NCI-H748 treated with DMSO at 0.1 percent for 48 hours (cell line): ENCODE results near the gene SAT2.
A peak's percentile ranks its signal among the peaks of the same experiment; 100 is the strongest.

Source experiments
- DNase-seq: peaks from one replicate; lab custom pipeline; 2025; lab: John Stamatoyannopoulos, UW

The SAT2 gene

DNA sequence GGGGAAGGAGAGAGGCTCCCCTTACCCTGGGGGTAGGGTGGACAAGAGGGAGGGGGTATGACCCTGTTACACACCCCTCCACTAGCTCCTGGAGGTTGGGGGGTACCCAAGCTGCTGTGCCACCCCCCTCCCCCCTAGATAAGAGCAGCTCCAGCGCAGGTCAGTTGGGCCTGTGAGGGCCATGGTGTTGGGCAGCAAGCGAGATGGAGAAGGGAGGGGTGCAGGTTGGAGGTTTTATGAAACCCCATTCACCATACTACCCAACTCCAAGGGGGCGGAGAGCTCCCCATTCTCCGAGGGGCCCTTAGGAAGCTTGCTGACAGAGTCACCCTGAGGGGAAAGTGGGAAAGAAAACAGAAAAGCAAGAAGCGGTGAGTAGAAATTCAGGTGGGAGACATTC is 36.0 kb downstream of the SAT2 start:
- no peak for DNase-seq

- no peak for DNase-seq
Measured at GRCh38 chr17:7590743-7591142, 36.9 kb downstream of the SAT2 start.

DNA sequence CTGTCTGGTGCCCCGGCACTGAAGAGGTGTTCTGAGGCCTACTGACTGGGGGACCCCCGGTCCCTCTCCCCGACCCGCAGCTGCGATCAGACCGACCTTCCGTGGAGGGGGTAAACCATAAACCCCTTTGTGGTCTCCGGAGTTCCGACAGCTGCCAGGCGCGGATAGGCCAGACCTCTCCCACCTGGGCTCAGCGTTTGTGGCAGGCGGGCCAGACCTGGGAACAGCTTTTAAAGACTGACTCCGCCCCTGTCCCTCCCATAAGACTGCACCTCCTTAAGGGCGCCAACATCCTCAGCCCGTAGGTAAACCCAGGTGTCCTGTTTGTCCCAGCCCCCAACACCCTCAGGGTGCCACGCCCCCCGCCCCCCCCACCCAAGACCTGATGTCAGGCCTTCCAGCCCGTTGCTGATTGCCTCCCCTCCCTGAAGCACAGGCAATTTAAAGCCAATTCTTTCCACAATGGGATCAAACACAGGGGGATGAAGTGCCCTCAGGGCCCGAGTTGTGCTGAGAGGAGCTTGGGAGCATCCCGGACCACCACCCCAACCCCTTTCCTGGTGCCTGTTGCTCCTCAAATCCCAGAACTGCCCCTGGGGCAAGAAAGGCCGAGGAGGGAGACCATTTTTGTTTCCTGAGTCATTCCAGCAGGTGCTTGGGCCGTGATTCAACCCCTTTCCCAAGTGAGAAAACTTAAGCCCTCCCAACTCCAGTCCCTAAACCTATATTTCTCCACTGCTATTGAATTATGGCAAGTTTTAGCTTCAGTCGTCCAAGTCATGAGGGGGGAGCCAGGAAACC is 37.5 kb downstream of the SAT2 start, which contains the start of gene SOX15:
Gene SOX15, minus strand, starts transcription at position 204 of the 801 bp plus-strand sequence. CDS start 418 bp downstream, outside the sequence.
- DNase-seq: no peak

GRCh38 chr17:7589204-7589868 is 38.3 kb downstream of the SAT2 start:
- DNase-seq: peak; percentile 59

GRCh38 chr17:7588553-7589203 is 38.9 kb downstream of the SAT2 start:
- no peak for DNase-seq

- DNase-seq: no peak
Measured at GRCh38 chr17:7587420-7588151, 40.0 kb downstream of the SAT2 start.

GRCh38 chr17:7586673-7587419 is 40.8 kb downstream of the SAT2 start:
- no peak for DNase-seq

DNA sequence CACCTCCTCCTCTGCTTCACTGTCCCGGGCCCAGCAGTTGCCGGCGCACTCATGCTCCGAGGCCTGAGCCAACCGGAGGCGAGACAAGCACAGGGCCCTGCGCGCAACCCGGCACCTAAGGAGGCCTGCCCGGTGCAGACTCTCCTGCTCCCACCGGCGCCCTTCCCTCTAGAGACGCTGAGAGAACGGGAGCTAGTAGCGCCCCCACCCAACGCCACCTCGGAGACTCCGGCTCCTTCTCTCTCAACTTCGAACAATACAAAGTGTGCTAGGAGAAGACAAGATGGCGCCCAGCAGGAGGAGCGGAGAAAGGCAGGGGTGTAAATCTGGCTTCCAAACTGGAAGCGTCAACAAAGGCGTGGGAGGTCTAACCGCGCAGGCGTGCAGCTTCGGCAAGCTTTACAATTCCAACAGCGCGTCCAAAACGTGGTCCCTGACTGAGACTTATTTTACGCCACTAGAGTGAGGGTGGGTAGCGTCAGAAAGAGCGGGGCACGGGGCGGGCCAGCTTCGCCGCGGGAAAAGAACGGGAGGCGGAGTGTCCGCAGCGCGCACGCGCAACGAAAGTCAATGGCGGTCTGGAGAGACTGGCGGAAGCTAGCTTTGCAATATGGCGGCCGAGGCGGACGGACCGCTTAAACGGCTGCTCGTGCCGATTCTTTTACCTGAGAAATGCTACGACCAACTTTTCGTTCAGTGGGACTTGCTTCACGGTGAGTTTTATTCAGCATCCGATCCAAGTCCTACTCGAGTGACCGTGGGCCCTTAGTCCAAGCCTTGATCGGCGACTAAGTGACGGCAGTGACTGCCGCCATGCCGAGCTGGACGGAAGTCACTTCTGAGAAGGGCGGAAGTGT is 44.1 kb downstream of the SAT2 start, which contains the start of gene MPDU1:
Gene MPDU1, plus strand, starts transcription at position 600 of the 857 bp plus-strand sequence. Its CDS starts 11 bp downstream, at position 611.
- peak; percentile 99 for DNase-seq

- DNase-seq: no peak
Measured at GRCh38 chr17:7582396-7583252, 45.0 kb downstream of the SAT2 start.

DNA sequence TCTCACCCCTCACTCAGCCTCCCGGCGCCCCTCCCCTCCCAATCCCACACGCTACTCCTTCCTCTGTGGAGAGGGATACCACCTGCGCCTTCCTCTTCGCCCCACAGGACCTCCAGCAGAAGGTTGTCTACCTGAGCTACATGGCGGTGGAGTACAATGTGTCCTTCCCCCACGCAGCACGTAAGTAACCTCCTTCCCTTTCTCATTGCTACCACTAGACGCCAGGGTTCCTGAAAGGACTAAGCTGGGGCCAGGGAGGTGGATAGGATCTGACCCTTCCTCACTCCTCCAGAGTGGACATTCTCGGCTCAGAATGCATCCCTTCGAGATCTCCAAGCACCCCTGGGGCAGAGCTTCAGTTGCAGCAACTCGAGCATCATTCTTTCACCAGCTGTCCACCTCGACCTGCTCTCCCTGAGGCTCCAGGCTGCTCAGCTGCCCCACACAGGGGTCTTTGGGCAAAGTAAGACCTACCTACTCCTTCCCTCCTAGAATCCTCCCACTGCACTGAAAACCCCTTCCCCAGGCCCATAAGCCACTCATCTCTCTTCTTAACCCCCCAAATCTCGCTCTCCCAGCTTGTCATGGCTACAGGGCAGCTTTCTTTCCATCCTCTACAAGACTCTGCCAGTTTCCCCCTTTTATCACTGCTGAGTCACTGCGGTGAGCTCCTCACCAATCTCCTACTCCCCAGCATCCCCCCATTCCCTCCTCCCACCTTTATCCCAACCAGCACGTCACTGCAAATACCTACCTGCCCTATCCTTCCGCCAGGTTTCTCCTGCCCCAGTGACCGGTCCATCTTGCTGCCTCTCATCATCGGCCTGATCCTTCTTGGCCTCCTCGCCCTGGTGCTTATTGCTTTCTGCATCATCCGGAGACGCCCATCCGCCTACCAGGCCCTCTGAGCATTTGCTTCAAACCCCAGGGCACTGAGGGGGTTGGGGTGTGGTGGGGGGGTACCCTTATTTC is 46.7 kb downstream of the SAT2 start:
- DNase-seq: no peak

- no peak for DNase-seq
Measured at GRCh38 chr17:7579834-7580603, 47.6 kb downstream of the SAT2 start.

- no peak for DNase-seq
Measured at GRCh38 chr17:7579001-7579833, 48.4 kb downstream of the SAT2 start, which contains the start of gene CD68. Gene CD68, plus strand, starts transcription at chr17:7579638. Its CDS starts 40 bp downstream, at chr17:7579678.

DNA sequence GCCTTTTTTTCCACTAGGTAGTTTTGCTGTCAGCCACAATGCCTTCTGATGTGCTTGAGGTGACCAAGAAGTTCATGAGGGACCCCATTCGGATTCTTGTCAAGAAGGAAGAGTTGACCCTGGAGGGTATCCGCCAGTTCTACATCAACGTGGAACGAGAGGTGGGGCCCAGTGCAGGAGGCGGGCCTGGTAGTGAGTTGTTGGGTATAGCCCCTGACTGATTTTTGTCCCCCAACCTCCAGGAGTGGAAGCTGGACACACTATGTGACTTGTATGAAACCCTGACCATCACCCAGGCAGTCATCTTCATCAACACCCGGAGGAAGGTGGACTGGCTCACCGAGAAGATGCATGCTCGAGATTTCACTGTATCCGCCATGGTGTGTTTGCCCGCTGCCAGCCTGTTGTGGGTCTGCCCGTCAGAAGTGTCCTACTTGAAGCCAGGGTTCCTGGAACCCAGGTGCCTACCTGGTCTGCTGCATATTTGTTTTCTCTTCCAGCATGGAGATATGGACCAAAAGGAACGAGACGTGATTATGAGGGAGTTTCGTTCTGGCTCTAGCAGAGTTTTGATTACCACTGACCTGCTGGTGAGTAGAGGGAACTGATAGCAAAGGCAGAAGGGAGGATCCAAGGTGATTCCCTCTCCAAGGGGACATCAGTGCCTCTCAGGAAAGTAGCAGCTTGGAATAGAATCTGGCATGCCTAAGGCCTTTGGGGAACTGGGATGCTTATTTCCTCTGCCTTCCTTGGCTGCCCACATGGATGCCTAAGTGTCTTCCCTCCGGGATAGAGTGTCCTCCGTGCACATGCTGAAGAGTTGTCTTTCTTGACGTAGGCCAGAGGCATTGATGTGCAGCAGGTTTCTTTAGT is 50.1 kb downstream of the SAT2 start:
- no peak for DNase-seq

DNA sequence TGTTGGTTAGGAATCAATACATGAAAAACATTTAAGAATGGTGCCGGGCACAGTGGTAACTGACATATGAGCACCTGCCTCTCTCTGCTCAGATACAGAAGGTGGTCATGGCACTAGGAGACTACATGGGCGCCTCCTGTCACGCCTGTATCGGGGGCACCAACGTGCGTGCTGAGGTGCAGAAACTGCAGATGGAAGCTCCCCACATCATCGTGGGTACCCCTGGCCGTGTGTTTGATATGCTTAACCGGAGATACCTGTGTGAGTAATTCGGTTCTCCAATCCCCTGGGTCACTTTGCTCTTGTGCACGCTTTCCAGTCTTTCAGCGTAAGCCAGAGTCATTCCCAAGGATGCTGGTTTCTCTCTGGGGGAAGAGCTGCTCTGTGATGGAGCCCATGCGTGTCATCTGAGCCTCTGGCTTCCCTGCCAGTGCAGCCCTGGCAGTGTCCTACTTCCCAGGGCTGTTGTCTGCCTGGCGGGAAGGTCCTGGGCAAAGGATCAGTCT is 51.1 kb downstream of the SAT2 start:
- DNase-seq: no peak
